ENCODE data around the gene CSGALNACT2. TPM values are rescaled to one million over a fixed set of nuclear protein-coding genes. Genes with fewer than 3 reads are reported as not detected.

Gene CSGALNACT2
- total and polyA plus RNA-seq, 2 of the 13 experiments (the other 11 are each of a cell fraction or from before 2014, with no cell fraction given): 3.3 to 7.1 TPM

DNA sequence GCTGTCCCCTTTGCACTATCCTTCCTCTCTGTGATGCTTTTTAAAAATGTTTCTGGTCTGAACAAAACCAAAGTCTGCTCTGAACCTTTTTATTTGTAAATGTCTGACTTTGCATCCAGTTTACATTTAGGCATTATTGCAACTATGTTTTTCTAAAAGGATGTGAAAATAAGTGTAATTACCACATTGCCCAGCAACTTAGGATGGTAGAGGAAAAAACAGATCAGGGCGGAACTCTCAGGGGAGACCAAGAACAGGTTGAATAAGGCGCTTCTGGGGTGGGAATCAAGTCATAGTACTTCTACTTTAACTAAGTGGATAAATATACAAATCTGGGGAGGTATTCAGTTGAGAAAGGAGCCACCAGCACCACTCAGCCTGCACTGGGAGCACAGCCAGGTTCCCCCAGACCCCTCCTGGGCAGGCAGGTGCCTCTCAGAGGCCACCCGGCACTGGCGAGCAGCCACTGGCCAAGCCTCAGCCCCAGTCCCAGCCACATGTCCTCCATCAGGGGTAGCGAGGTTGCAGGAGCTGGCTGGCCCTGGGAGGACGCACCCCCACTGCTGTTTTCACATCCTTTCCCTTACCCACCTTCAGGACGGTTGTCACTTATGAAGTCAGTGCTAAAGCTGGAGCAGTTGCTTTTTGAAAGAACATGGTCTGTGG, 11.4 kb upstream of the CSGALNACT2 start:
- intact Hi-C loops (cut with micrococcal nuclease; ENCODE audit: unreplicated experiment): no loop called here
- in situ Hi-C loops (cut with HindIII; ENCODE audit: extremely low pct_ligation_motif_present, low pct_unique_long_range_greater_than_20kb): no loop called here
- 69% methylated on average over 3 of the region's 7 CpGs for WGBS (ENCODE audit: low lambda C conversion rate)

More for the DNA sequence above, 11.4 kb upstream of the CSGALNACT2 start:
- Histone ChIP-seq H3K4me3 (replicated peaks in 1 of 3; ENCODE audit: insufficient read depth in 1 of 3, low read depth in 2 of 3, low read length in 3 of 3) (no peak overlapping the region), H3K36me3 (replicated peaks in 1 of 2; ENCODE audit: control insufficient read depth in 1 of 2, insufficient read depth in 2 of 2, low read length in 2 of 2) (no peaks in the 10 kb centered on the region), H3K27me3 (ENCODE audit: control insufficient read depth in 1 of 2, insufficient read depth in 2 of 2, low read length in 2 of 2) (peaks cover 10 to 70% of the 10 kb centered on the region in 2 experiments), H3K4me2 (ENCODE audit: low read depth, low read length) (no peak overlapping the region), H3K4me1 (ENCODE audit: insufficient read depth, low read length) (no peaks in the 10 kb centered on the region), H3K79me2 (ENCODE audit: insufficient read depth, low read length) (no peaks in the 10 kb centered on the region), H3K9ac (ENCODE audit: insufficient read depth, low read depth, low read length) (no peak overlapping the region), H3K9me3 (ENCODE audit: low read length) (no peaks in the 10 kb centered on the region), H4K20me1 (ENCODE audit: insufficient read depth, low read length) (no peaks in the 10 kb centered on the region), H2AFZ (ENCODE audit: low read length) (no peak overlapping the region), H3K27ac (ENCODE audit: extremely low read length, insufficient read depth, low read length) (no peak overlapping the region)
- CTCF ChIA-PET (ENCODE audit: low intra/inter-chr PET ratio, low total read pairs): no interaction called here
- no peak for TF ChIP-seq ZNF670 (CRISPR knock-in tag; IDR thresholded peaks at IDR 0.05; ENCODE audit: borderline replicate concordance)
- TF ChIP-seq DNMT1 (CRISPR knock-in tag; IDR thresholded peaks at IDR 0.05): no peak
- TF ChIP-seq SP140L (CRISPR knock-in tag; IDR thresholded peaks at IDR 0.05; ENCODE audit: borderline replicate concordance): no peak
- no peak for TF ChIP-seq NKX3-1 (CRISPR knock-in tag; IDR thresholded peaks at IDR 0.05)
- TF ChIP-seq ZXDC (CRISPR knock-in tag; IDR thresholded peaks at IDR 0.05): no peak
- TF ChIP-seq MIER2 (CRISPR knock-in tag; IDR thresholded peaks at IDR 0.05): no peak
- TF ChIP-seq ZBTB49 (CRISPR knock-in tag; IDR thresholded peaks at IDR 0.05; ENCODE audit: borderline replicate concordance): no peak
- TF ChIP-seq TARDBP (CRISPR knock-in tag; IDR thresholded peaks at IDR 0.05): no peak
- TF ChIP-seq REL (CRISPR knock-in tag; conservative IDR thresholded peaks at IDR 0.05): no peak
- TF ChIP-seq CEBPB (IDR thresholded peaks at IDR 0.05; ENCODE audit: borderline replicate concordance, low read depth, low read length): no peak
- TF ChIP-seq ZNF850 (CRISPR knock-in tag; conservative IDR thresholded peaks at IDR 0.05): no peak
- TF ChIP-seq MAFF (IDR thresholded peaks at IDR 0.05; ENCODE audit: low read depth, low read length): no peak
- no peak for FAIRE-seq
- POLR2A ChIA-PET: no interaction called here
- DNase-seq (ENCODE audit: low spot score): no peak
- no TSS peak for BruUV-seq (replicated peaks)
- ATAC-seq: no peak

Measured in HepG2 (cell line).